Endothelial cell of umbilical vein (primary cell): Measurements from ENCODE around the gene VPS8. TPM values are rescaled to one million over a fixed set of nuclear protein-coding genes. Genes with fewer than 3 reads are reported as not detected.

ENCODE experiments used
- BruUV-seq: library from RNA; stranded (reverse); fragments of 400-500 nt; replicated peaks from 2 replicates; lab custom pipeline; 2021; lab: Mats Ljungman, UMichigan
- CTCF ChIA-PET: fragments of 300-600, 350-600 bp; sonication (Branson Sonifier 250); formaldehyde crosslinking; loops from one replicate; lab custom pipeline; 2021; ENCODE audit warnings: antibody characterized with exemption, inconsistent platforms; lab: Charles Lee
- POLR2A ChIA-PET: fragments of 300-600, 350-600 bp; sonication (Branson Sonifier 250); formaldehyde crosslinking; loops from one replicate; lab custom pipeline; 2021; ENCODE audit warnings: antibody characterized with exemption, inconsistent platforms; lab: Charles Lee
- DNase-seq: peaks from one replicate; pipeline ENCODE4 v3.0.0-alpha.2; 2011; ENCODE audit warnings: low read depth, low spot score
- FAIRE-seq: peaks from 2 replicates; lab custom pipeline; 2011; peaks lifted over from hg19 to GRCh38; lab: Jason Lieb, UNC
- H2AFZ ChIP-seq: 2 replicates; pipeline ENCODE4 v1.6.0; 2012; ENCODE audit warnings: low read depth, low read length, control low read depth, inconsistent platforms
- H3K27ac ChIP-seq: 2 replicates; pipeline ENCODE4 v1.5.1; 2011; ENCODE audit warnings: low read depth, mild to moderate bottlenecking, control low read depth, low read length, moderate library complexity; ENCODE audit not compliant: insufficient read depth
- H3K27me3 ChIP-seq, 2 experiments: 2 replicates each; pipeline versions ENCODE4 v1.6.0 to v1.6.1; 2011; ENCODE audit warnings: low read length in 2 of 2, mixed read lengths in 1 of 2; ENCODE audit not compliant: control insufficient read depth in 2 of 2, insufficient read depth in 2 of 2
- H3K36me3 ChIP-seq, 2 experiments: 2 replicates in 1 of 2; 3 replicates in 1 of 2; pipeline ENCODE4 v1.5.1; 2011; ENCODE audit warnings: low read length in 2 of 2, mild to moderate bottlenecking in 1 of 2, moderate library complexity in 1 of 2; ENCODE audit not compliant: control insufficient read depth in 2 of 2, insufficient read depth in 2 of 2; ENCODE audit errors: extremely low read depth in 1 of 2
- H3K4me1 ChIP-seq: 3 replicates; pipeline ENCODE4 v1.5.1; 2011; ENCODE audit warnings: mild to moderate bottlenecking, low read length; ENCODE audit not compliant: control insufficient read depth, insufficient read depth; ENCODE audit errors: extremely low read depth
- H3K4me2 ChIP-seq: 2 replicates; pipeline ENCODE4 v1.6.1; 2011; ENCODE audit warnings: low read length, control low read depth, mixed read lengths; ENCODE audit not compliant: insufficient read depth
- H3K4me3 ChIP-seq, 3 experiments: fragments of 200-600 bp in 1 of 3; sonication (generic), shearing (Covaris generic) in 1 of 3; replicated peaks in 1 of 3; 2 replicates each; pipeline ENCODE4 v1.5.1; 2011 to 2016; ENCODE audit warnings: control low read depth in 3 of 3, low read length in 3 of 3, mild to moderate bottlenecking in 2 of 3, inconsistent platforms in 1 of 3, low read depth in 1 of 3, moderate library complexity in 1 of 3; ENCODE audit not compliant: insufficient read depth in 1 of 3
- H3K79me2 ChIP-seq: 2 replicates; pipeline ENCODE4 v1.6.0; 2012; ENCODE audit warnings: low read length, inconsistent platforms; ENCODE audit not compliant: control insufficient read depth, insufficient read depth
- H3K9ac ChIP-seq: replicated peaks from 2 replicates; pipeline ENCODE3; 2011; ENCODE audit warnings: low read length, control low read depth; ENCODE audit not compliant: insufficient read depth; ENCODE audit errors: extremely low read depth
- H3K9me1 ChIP-seq: replicated peaks from 3 replicates; pipeline ENCODE4 v1.6.0; 2011; ENCODE audit warnings: mild to moderate bottlenecking, low read length; ENCODE audit not compliant: control insufficient read depth, insufficient read depth; ENCODE audit errors: extremely low read depth
- H3K9me3 ChIP-seq: replicated peaks from 2 replicates; pipeline ENCODE4 v1.5.1; 2012; ENCODE audit warnings: low read length, inconsistent platforms; ENCODE audit not compliant: control insufficient read depth, insufficient read depth
- H4K20me1 ChIP-seq: replicated peaks from 2 replicates; pipeline ENCODE3; 2011; ENCODE audit warnings: mild to moderate bottlenecking, low read length; ENCODE audit not compliant: control insufficient read depth, insufficient read depth; ENCODE audit errors: extremely low read depth
- EZH2 ChIP-seq: IDR thresholded peaks from 2 replicates; pipeline ENCODE4 v1.6.1; 2012; ENCODE audit warnings: borderline replicate concordance, low read depth, mild to moderate bottlenecking, moderate library complexity, low read length, inconsistent platforms; ENCODE audit not compliant: severe bottlenecking
- FOS ChIP-seq: IDR thresholded peaks from 2 replicates; pipeline ENCODE4 v1.6.1; 2011; ENCODE audit warnings: mild to moderate bottlenecking, low read length, moderate library complexity, borderline replicate concordance; ENCODE audit not compliant: insufficient read depth
- GATA2 ChIP-seq: IDR thresholded peaks from 2 replicates; pipeline ENCODE4 v1.7.0; 2011; ENCODE audit warnings: low read depth, mild to moderate bottlenecking, moderate library complexity, mixed read lengths, low read length; ENCODE audit not compliant: insufficient read length, insufficient read depth
- JUN ChIP-seq: IDR thresholded peaks from 2 replicates; pipeline ENCODE4 v1.6.1; 2011; ENCODE audit warnings: borderline replicate concordance, low read depth; ENCODE audit not compliant: insufficient read length, insufficient read depth
- MYC ChIP-seq: IDR thresholded peaks from one replicate; pipeline ENCODE4 v1.6.1; 2011; ENCODE audit warnings: mild to moderate bottlenecking, low read depth, low read length
- POLR2A ChIP-seq: IDR thresholded peaks from 2 replicates; pipeline ENCODE4 v1.6.1; 2012; ENCODE audit warnings: low read depth, mild to moderate bottlenecking, control low read depth, low read length
- POLR2AphosphoS5 ChIP-seq: IDR thresholded peaks from 2 replicates; pipeline ENCODE4 v1.6.1; 2012; ENCODE audit warnings: low read depth, mild to moderate bottlenecking, control low read depth, low read length, moderate library complexity; ENCODE audit not compliant: insufficient read depth
- dilution Hi-C: fragments of 300-500 bp; cut with MboI; formaldehyde crosslinking; loops from one replicate; pipeline ENCODE4 v1.15.0; 2019; ENCODE audit warnings: low sequenced_read_pairs; ENCODE audit not compliant: extremely low pct_ligation_motif_present
- intact Hi-C: fragments of 100-400 bp; cut with micrococcal nuclease; formaldehyde crosslinking; loops from one replicate; pipeline ENCODE4 v1.10.0; 2022
- polyA plus RNA-seq, 4 experiments: library from polyadenylated mRNA; depleted of rRNA in 3 of 4; stranded (reverse) in 3 of 4; unstranded in 1 of 4; fragments of >200 nt; gene quantifications; 2 replicates each; pipeline versions ENCODE4 v1.2.1 to v1.2.3, GENCODE V29; 2011 to 2012; ENCODE audit warnings: missing spikeins in 1 of 4
- total RNA-seq: library from RNA; stranded (reverse); gene quantifications from 2 replicates; pipeline ENCODE4 v1.2.3, GENCODE V29; 2021
- TF ChIP-seq, protein P1 (sequence below): IDR thresholded peaks from 2 replicates; pipeline ENCODE4 v1.6.1; 2011; ENCODE audit not compliant: insufficient read depth, insufficient read length
- TF ChIP-seq, protein P2 (sequence below), 2 donors: IDR thresholded peaks; 1 replicate in 1 of 2; 2 replicates in 1 of 2; pipeline ENCODE4 v1.5.1; 2011; ENCODE audit warnings: low read length in 2 of 2, mild to moderate bottlenecking in 2 of 2, moderate library complexity in 2 of 2, control low read depth in 1 of 2, inconsistent platforms in 1 of 2, low read depth in 1 of 2; ENCODE audit not compliant: insufficient read depth in 1 of 2; ENCODE audit errors: extremely low read depth in 1 of 2

VPS8 gene
- total and polyA plus RNA-seq, 2 donors (not counting 3 experiments of a cell fraction or from before 2014, with no cell fraction given): 13.7 to 51.6 TPM

DNA sequence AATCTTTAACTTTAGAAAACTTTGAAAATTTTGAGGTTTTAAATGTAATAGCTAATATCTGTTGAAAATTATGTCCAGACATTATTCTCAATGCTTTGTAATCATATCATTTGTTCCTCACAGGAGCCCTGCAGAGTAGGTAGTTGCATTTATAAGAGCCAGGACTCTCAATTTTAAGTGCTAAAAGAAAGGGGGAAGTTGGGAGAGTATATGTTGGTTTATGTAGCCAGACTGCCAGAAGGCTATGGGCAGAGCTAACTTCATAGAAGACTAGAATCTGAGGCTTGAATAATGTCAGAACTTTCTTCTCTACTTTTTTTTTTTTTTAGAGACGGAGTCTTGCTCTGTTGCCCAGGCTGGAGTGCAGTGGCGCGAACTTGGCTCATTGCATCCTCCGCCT, 9.1 kb downstream of the VPS8 start:
- H2AFZ ChIP-seq: no peak overlapping the region
- no peak overlapping the region for H3K4me3 ChIP-seq
- H4K20me1 ChIP-seq: no peaks in the 10 kb centered on the region
- TF ChIP-seq, protein P1, sequence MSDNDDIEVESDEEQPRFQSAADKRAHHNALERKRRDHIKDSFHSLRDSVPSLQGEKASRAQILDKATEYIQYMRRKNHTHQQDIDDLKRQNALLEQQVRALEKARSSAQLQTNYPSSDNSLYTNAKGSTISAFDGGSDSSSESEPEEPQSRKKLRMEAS: no peak
- TF ChIP-seq POLR2A (no peak), JUN (no peak), EZH2 (no peak), GATA2 (no peak), FOS (no peak), MYC (no peak), POLR2AphosphoS5 (no peak)
- TF ChIP-seq, protein P2, sequence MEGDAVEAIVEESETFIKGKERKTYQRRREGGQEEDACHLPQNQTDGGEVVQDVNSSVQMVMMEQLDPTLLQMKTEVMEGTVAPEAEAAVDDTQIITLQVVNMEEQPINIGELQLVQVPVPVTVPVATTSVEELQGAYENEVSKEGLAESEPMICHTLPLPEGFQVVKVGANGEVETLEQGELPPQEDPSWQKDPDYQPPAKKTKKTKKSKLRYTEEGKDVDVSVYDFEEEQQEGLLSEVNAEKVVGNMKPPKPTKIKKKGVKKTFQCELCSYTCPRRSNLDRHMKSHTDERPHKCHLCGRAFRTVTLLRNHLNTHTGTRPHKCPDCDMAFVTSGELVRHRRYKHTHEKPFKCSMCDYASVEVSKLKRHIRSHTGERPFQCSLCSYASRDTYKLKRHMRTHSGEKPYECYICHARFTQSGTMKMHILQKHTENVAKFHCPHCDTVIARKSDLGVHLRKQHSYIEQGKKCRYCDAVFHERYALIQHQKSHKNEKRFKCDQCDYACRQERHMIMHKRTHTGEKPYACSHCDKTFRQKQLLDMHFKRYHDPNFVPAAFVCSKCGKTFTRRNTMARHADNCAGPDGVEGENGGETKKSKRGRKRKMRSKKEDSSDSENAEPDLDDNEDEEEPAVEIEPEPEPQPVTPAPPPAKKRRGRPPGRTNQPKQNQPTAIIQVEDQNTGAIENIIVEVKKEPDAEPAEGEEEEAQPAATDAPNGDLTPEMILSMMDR (IDR thresholded peaks at IDR 0.05; ENCODE audit: extremely low read depth in 1 of 2, insufficient read depth in 1 of 2, low read depth in 1 of 2, low read length in 2 of 2): no peak
- FAIRE-seq (no peak), DNase-seq (no peak)
- BruUV-seq: no TSS peak
- H3K79me2 ChIP-seq: no peaks in the 10 kb centered on the region
- H3K9ac ChIP-seq: no peak overlapping the region
- H3K36me3 ChIP-seq: no peaks in the 10 kb centered on the region
- no peak overlapping the region for H3K27ac ChIP-seq
- no peaks in the 10 kb centered on the region for H3K9me3 ChIP-seq
- peaks cover 17% of the 10 kb centered on the region for H3K4me1 ChIP-seq
- H3K9me1 ChIP-seq: no peaks in the 10 kb centered on the region
- CTCF ChIA-PET: interaction anchor here (0.9 to 1.2 kb wide), 3 partner anchors 9 to 17 kb away, joined by 3 read pairs; partner anchors contain the start of gene VPS8
- intact Hi-C loops: no loop called here
- no peaks in the 10 kb centered on the region for H3K27me3 ChIP-seq
- H3K4me2 ChIP-seq: no peak overlapping the region
- POLR2A ChIA-PET: no interaction called here
- dilution Hi-C loops: no loop called here
